Kidney tubule cell (primary cell): ENCODE results near the gene MAF.
A peak's percentile ranks its signal among the peaks of the same experiment; 100 is the strongest.

Source experiments
- DNase-seq: peaks from one replicate; pipeline ENCODE4 v3.0.0-alpha.2; 2018; ENCODE audit warnings: low spot score

Gene MAF

GRCh38 chr16:79589601-79590102 is 10.9 kb downstream of the MAF start:
- no peak for DNase-seq

GRCh38 chr16:79587897-79588296 is 12.6 kb downstream of the MAF start:
- no peak for DNase-seq

- DNase-seq, result no peak
These were observed 13.2 kb downstream of the MAF start for GRCh38 chr16:79587296-79587695.

DNA sequence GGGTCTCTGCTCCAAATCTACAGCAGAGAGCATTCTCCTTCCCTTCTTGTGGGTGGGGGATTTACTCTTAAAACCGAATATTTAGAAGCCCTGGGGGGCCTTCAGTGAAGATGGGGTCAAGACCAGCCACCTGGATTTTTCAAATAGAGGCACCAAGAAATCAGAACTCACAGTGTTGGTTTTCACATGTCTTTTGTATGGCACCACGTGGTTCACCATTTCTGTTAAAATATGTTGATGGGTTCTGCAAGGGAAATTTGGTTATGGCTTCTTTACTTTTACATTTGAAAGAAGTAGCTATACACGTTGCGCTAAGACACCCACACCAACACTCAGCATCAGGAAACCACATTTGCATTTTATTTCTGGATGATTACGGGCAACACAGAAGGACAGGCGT is 17.7 kb downstream of the MAF start:
- no peak for DNase-seq

GRCh38 chr16:79580453-79581191 is 19.9 kb downstream of the MAF start:
- no peak for DNase-seq

DNA sequence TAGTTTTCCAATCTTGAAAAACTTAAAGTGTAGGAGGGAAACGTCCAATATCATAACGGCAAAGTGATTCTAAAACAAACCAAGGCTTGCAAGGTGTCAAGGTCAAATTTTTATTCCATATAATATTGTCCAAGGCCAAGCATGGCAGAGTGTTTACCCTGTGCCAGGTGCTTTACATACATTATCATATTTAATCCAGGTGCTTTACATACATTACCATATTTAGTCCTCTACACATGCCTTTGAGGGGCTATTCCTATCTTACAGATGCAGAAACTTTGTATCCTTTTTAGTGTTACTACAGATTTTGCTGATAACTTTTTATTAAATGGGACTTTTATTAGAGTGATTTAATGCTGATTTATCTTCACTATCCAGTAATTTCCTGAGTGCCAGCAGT is 23.9 kb downstream of the MAF start:
- no peak for DNase-seq

DNA sequence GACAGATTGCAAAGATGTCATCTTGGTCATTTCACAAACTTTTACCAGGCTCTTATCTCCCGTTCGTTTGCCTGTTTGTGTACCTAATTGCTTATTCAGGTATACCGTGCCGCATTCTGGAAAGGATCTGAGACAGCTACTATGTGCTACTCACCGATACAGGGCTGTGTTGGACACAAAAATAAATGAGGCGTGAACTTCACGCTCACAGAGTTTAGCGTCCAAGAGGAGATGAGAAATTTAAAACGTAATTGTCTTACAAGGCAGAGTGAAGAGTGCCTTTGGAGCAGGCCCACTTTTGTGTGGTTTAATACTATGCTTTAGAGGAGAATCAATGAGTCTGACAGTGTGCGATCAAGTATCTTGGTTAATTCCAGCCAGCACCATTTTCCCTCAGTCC is 26.7 kb downstream of the MAF start:
- peak; percentile 43 for DNase-seq

DNA sequence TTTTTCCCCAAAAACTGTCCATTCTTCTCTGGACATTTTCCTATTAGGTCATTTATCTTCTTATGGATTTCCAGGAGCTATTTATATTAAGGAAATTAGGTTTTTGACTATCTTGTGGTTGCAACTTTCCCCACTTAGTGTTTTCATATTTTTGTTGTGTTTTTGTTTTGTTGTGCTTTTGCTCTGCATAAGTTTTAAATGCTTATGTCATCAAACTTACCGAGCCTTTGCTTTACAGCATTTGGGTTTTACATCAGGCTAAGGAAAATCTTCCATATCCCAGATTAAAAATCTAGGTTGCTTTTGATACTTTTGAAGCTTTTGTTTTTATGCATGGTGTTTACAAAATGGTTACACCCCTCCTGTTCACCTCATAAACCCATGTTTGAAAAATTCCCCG is 27.5 kb downstream of the MAF start:
- no peak for DNase-seq

- DNase-seq, result no peak
These were observed 28.5 kb downstream of the MAF start for GRCh38 chr16:79571903-79572535.

DNA sequence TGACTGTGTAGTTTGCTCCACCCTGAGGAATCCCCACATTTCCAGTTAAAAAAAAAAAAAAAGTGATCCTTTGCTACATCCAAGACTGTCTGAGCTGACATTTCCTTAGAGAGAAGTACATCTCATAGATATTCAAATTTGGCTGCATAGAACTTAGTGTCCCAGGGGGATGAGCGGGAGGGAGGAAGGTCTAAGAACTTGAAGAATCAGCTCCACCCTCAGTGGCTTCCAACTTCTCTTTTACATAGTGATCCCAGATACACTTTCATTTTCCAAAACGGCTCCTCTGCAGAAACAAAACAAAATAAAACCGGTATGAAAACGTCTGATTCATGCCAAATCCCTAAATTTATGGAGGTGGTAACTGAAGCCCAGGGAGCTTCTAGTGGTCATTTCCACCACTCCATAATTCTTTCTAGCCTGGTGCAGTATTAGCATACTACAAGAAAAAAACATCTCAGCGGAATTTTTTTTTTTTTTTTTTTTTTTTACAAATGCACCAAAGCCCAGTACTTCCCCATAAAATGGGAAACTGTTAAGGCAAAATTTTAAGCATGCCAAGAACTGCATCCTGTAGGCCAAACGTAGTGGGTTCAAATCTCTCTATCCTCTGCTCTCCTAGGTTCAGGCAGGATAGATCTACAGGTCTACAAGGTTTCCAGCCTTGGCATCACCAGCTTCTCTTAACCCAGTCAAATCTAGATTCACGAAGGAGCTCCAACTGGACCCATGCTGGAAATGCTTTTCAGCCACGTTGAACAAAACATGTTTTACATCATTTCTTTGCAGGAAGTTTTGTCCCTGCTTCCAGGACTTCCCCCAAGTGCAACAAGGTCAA is 29.3 kb downstream of the MAF start:
- no peak for DNase-seq

DNA sequence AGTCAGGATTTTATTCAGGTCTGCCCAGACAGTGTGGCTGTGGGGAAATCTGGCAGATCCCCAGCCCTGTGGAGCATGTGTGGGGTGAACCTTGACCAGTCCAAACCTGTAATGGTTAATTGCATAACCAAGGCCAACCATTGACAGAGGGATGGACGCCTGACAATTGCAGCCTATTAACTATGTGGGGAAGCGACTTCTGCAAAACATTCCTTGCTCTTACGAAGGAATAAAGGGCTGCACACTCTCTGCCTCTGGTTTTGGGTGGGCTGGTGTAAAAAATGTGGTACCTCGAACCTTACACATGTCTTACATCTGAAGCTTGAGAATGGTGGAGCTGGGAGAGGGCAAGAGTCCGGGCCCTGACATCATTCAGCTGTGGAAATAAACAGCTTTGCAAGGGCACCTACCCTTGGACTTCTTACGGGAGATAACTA is 35.8 kb downstream of the MAF start:
- peak; percentile 8 for DNase-seq

GRCh38 chr16:79563921-79564320 is 36.6 kb downstream of the MAF start:
- DNase-seq, result no peak

DNA sequence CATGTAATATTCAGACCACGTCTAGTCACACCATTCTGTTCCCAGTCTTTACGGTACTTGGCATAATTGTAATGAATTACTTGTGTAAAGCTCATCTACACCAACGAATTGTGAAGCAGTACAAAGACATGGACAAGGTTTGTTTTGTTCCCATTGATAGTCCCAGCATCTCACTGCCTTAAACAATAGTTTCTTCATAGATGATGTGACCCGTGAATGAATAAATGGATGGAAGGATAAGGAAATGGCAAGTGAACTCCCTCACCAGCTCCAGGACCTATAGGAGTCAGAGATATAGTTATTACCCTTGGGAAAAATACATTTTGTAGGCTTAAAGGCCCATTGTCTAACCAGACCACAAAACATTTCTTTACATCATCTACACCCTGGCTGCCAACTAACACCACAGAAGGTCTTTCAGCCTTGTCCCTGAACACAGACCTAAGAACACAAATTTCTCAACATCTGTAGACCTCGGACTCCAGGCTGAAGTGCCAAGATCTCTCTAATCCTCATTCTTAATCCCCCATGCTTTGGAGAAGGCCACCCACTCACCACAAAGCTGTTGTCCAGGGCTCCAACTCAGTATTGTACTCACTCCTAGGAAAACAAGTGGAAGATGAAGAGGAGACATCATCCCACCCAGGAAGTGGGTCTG is 38.2 kb downstream of the MAF start:
- DNase-seq, result no peak

DNA sequence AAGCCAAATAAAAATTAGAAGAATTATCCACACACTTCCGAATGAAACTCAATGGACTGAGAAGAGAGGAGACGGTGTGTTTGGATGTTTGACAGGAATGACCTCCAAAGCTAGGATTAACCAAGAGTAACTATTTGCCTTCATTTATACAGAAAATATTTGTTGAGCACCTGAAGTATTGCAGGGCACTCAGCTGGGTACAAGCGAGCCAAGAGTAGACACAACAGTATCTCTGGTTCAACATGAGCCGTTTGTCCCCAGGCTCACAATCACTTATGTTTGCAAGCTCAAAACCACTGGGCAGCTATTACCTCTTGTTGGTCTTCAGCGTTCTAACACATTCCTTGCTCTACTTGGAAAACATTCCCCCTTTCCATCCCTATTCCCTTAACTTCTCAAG is 38.8 kb downstream of the MAF start:
- DNase-seq, result no peak

DNA sequence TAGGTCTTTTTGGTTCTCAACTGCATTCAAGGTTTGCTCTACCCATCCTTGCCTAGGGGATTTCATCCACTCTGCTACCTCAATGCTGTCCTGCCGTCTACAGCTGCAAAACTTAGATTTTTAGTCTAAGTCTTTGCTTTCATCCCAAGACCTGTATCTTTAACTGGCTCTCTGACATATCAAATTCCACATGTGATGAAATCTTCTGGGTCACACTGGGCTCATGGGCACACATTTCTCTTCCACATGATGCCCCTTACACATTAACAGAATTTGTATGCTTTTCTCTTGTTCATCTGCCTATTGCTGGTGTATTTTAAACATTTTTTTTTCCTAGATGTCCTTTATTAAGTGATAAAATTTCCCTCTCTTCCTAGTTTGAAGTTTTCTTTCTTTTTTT is 39.6 kb downstream of the MAF start:
- DNase-seq, result no peak

DNA sequence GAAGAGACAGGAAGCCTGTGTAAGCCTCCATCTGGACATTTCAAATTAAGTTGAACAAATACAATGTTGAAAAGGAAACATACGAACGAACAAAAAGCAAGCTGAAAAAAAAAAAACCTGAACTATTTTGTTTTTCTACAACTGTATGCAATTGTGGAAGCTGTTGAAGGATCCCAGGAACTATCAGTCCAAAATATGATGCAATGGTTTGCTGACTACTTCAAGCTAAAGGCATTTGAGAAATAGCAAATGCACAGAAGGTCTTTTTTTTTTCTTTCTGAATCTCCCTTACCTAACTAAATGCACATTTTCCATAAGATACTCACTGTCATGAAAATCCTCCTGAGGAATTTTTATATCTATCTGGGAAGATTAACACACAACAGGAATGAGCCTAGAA is 40.2 kb downstream of the MAF start:
- no peak for DNase-seq

GRCh38 chr16:79559532-79559931 is 41.0 kb downstream of the MAF start:
- no peak for DNase-seq

- no peak for DNase-seq
These were observed 43.1 kb downstream of the MAF start for GRCh38 chr16:79557421-79557820.

DNA sequence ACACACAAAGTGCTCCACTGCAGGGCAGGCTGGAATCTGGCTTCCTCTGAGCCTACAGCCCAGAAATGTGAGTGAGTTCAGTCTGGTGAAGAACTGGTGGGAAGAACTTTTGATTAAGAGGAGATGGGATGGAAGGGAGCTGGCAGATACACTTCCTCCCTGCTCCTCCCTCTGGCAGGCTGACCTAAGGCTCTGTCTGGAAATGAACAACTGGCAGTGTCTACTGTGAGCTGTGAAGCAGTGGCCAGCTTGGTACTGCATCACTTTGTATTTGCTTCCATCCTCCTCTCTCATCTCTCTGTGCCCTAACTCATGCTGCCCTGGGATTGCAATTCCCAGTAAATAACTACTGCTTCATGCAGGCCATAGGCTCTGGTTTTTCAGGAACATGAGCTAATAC is 45.6 kb downstream of the MAF start:
- no peak for DNase-seq

DNA sequence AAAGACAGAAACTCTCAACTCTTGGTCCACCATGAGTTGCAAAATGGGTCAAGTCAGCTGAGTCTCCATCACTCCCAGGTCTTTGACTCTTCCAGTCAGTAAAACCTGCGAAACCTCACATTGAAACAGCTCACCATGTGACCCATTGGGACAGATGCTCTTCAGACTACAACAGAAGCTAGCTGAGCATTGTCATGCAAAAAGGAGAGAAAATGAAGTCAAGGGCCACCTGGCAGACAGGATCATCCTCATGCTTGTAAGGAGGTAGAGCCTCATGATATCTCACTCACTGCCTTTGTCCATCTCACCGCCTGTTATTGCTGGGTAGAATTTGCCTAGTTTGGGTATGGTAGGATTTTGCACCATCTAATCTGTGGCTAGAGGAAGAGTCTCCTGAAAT is 50.2 kb downstream of the MAF start:
- no peak for DNase-seq

GRCh38 chr16:79547085-79547484 is 53.5 kb downstream of the MAF start:
- no peak for DNase-seq
